Measurements from ENCODE around the gene KRTAP5-9. TPM values are rescaled to one million over a fixed set of nuclear protein-coding genes. Genes with fewer than 3 reads are reported as not detected.

Gene KRTAP5-9
- total and polyA plus RNA-seq, 2 of the 8 experiments (the other 6 are each of a cell fraction or from before 2014, with no cell fraction given) = 0.11 TPM; not detected in 1

- TF ChIP-seq SP2 (IDR thresholded peaks at IDR 0.05; ENCODE audit: low read length) (no peak), POLR2AphosphoS5 (IDR thresholded peaks at IDR 0.05; ENCODE audit: low read depth, low read length) (no peak), FOSL1 (IDR thresholded peaks at IDR 0.05; ENCODE audit: insufficient read depth, low read depth, low read length) (no peak), SP4 (IDR thresholded peaks at IDR 0.05; ENCODE audit: low read length) (no peak), SIN3A (conservative IDR thresholded peaks at IDR 0.05 in 1 of 2, IDR thresholded peaks at IDR 0.05 in 1 of 2; ENCODE audit: low read depth in 1 of 2, low read length in 2 of 2) (no peak), CTBP2 (IDR thresholded peaks at IDR 0.05; ENCODE audit: borderline replicate concordance, insufficient read depth, insufficient read length, low read length) (no peak), YY1 (IDR thresholded peaks at IDR 0.05; ENCODE audit: low read depth, low read length) (no peak), RBBP5 (IDR thresholded peaks at IDR 0.05; ENCODE audit: borderline replicate concordance, low read depth, low read length) (no peak)
- TF ChIP-seq, protein P1, sequence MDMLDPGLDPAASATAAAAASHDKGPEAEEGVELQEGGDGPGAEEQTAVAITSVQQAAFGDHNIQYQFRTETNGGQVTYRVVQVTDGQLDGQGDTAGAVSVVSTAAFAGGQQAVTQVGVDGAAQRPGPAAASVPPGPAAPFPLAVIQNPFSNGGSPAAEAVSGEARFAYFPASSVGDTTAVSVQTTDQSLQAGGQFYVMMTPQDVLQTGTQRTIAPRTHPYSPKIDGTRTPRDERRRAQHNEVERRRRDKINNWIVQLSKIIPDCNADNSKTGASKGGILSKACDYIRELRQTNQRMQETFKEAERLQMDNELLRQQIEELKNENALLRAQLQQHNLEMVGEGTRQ (IDR thresholded peaks at IDR 0.05; ENCODE audit: low read length) = no peak
These were observed 29.4 kb upstream of the KRTAP5-9 start (continued) for GRCh38 chr11:71518506-71519471.

All from H1 (cell line).